GM23248 (cell line): ENCODE results near the gene PRSS22.

ENCODE experiments used
- EZH2 ChIP-seq: fragments of 200-600 bp; sonication (generic); IDR thresholded peaks from 2 replicates; pipeline ENCODE4 v1.6.1; 2018; ENCODE audit warnings: antibody characterized with exemption, mild to moderate bottlenecking; ENCODE audit not compliant: insufficient read depth, poor library complexity, severe bottlenecking
- EZH2phosphoT487 ChIP-seq: fragments of 200-600 bp; sonication (generic); IDR thresholded peaks from 2 replicates; pipeline ENCODE4 v1.6.1; 2018; ENCODE audit warnings: antibody characterized with exemption, moderate library complexity, mild to moderate bottlenecking, low read depth; ENCODE audit not compliant: insufficient read depth

DNA sequence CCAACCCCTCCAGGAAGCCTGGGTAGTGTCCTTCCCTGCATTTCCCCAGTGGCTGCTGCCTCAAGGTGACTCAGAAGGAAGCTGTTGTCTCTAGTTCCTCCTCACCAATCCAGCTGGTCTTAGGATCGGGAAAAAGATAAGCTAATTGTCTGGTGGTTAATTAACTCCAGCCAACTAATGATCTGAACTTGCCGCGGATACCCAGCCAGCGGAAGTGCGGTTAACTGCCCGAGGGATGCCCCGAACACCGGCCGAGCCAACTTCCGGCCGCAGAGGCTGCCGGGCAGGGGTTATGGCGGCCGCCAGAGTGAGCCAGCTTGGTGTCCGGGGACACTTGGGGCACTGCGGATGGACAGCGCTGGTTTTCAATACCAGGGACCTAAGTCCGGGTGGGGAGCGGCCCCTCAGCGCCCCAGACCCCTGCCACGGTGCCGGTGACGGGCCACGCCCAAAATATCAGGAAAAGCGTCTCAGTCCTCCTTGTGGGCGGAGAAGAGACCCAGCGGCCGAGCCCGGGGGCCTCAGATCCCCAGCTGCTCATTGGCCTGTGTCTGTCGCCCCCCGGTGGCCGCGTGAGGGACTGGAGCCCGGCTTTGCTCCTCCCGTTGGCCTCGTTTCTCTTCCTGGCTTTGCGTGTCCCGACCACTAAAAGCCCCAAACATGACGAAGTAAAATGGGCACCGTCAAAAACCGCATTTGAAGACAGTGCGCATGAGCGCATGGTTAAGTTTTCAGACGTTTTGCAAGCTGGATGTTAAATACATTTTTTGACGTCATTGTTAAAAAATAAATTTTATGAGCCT is 10.2 kb upstream of the PRSS22 start:
- TF ChIP-seq EZH2 (no peak), EZH2phosphoT487 (no peak)
